CMK (cell line): ENCODE measurements around the gene CEACAM7.
"Not testable (repeated sequence)": the region's sequence is repeated elsewhere in the genome, so short reads cannot be mapped to it uniquely, and the experiment has no call there.

Experiments
- DNase-seq: peaks from one replicate; pipeline ENCODE4 v3.0.0-alpha.2; 2010; ENCODE audit warnings: low read depth

Gene CEACAM7

DNA sequence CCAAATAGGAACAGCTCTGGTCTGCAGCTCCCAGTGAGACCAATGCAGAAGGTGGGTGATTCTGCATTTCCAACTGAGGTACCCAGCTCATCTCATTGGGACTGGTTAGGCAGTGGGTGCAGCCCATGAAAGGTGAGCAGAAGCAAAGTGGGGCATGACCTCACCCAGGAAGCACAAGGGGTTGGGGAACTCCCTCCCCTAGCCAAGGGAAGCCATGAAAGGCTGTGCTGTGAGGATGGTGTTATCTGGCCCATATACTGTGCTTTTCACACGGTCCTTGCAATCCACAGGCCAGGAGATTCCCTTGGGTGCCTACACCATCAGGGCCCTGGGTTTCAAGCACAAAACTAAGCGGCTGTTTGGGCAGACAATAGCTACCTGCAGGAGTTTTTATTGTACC, 31.3 kb downstream of the CEACAM7 start:
- DNase-seq, result not testable (repeated sequence)

DNA sequence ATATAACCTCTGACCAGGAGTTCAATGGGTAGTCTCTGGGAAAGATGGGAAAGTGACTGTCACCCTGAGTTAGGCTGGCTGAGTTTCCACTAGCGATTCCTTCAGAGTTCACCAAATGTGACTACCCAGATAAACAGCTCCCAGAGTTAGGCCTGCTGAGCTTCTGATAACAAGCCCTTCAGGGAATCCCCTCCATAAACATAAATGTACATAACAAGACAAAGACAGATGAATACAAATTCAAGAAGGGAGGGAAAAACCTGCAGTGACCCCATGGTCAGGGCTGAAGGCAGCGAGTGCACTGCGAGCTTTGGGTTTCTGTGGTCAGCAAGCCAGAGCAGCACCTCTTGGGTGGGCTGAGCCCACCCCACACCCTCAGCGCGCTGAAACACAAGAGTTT, 35.8 kb downstream of the CEACAM7 start:
- DNase-seq, result no peak

DNA sequence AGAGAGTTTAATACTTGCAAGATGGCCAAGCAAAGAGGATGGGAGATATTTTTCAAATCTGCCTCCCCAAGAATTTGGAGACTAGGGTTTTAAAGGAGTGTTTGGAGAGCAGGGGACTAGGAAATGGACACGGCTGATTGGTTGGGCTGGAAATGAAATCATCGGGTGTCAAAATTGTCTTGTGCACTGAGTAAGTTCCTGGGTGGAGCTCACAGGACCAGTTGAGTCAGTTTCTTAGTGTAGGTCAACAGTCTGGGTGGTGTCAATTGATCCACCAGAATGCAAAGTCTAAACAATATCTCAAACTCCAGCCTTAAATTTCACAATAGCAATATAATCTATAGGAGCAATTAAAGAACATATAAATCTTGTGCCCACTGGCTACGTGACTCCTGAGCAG, 38.2 kb downstream of the CEACAM7 start:
- DNase-seq, result no peak

DNA sequence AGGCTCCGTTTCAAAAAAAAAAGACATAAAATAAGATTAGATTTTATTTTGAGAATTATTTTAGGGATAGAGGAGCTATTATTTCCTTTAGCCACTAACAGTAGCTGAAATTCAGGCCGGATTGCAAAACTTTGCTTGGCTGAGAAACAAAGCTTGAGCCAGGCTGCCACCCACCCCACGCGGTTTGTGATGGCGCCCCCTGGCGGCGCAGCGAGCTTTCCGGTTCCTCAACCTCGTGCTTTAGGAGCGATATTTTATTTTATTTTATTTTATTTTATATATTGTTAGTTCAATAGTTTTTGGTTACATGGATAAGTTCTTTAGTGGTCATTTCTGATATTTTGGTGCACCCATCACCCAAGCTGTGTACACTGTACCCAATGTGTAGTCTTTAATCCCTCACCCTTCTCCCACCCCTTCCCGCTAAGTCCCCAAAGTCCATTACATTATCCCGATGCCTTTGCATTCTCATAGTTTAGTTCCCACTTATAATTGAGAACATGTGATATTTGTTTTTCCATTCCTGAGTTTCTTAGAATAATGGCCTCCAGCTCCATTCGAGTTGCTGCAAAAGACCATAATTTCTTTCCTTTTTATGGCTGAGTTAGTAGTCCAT, 41.4 kb downstream of the CEACAM7 start:
- DNase-seq, result no peak

DNA sequence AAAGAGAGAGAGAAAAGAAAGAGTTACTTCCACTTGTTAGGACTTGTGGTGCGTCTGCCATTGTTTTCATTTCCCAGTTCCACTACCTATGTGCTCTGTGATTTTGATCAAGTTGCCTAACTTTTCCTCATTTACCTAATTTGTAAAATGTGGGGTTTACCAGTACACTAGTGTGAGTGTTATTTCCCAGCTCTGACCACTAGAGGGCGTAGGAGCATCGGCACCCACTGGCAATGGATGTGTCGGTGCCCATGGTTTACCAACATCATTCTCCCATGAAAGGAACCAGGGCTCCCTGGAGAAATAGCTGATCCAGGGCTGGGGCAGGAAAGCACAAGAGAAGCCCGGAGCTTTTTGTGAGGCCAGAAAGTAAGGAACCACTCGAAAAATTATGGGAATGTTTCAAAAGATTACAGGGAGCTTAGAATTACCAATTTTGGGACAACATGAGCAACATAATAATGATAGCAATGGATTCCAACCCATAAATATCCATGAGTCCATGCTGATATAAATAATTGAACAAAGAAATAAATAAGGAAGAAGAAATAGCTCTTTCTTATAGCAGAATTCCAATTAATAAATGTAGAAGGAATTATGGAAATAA, 46.1 kb downstream of the CEACAM7 start:
- DNase-seq, result peak; percentile 44

DNA sequence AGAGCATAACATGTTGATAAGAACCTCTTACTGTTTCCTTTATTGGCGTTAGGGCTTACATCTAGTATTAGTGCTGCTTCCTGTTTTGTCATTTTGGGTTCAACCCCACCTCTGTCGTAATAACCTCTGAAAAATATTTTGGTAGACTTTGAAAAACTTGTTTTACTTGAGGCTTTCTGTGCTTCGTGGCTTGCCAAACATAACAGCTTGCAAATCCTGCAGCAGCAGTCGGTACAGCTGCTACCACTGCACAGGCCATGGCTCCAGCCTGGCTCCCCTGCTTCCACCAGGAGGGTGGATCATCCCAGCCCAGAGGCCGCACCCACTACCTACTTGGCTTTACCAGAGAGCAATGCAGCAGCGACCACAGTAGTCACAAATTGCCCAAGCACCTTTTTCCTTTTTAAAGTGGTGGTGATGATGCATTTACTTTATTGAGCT, 49.4 kb downstream of the CEACAM7 start:
- DNase-seq, result no peak

DNA sequence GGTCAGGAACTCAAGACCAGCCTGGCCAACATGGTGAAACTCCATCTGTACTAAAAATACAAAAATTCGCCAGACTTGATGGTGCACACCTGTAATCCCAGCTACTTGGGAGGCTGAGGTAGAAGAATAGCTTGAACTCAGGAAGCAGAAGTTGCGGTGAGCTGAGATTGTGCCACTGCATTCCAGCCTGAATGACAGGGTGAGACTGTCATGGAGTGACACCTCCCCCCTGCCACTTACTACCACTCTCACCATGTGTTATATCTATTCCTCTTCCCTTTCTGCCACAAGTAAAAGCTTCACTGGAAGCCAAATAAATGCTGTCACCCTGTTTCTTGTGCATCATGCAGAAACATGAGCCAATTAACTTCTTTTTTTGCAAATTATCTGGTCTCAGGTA, 50.6 kb downstream of the CEACAM7 start:
- no peak for DNase-seq

DNA sequence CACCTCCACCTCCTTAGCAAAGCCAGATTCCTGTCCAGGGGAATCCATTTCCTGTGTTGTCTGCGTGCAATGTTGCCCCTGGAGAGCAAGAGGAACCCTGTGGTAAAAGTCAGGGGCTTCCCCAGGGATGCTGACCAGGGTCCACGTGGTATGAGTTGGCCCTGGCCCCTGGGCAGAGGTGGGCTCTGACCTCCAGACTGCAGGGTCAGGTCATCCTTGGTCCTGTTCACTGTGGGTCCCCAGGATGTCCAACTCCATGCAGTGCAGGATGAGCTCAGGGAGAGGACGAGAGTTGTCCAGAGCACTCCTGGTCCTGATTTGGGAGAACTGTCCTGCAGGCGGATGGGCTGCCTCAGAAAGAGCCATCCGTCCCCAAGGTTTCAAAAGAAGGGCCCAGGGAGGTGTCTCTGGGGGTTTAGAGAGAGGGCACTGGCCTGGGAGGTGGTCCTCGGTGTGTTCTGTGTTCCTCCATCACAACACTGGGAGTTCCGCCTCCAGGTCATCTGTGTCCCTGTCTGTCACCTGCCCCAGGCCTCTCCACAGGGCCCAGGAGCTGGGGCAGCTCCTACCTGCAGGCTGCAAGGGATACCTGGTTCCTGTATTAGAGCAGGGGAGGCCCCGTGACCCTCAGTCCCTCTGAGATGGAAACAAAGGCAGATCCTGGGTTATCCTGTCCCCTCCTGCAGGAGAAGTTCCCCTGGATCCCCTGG, 59.9 kb downstream of the CEACAM7 start:
- no peak for DNase-seq

DNA sequence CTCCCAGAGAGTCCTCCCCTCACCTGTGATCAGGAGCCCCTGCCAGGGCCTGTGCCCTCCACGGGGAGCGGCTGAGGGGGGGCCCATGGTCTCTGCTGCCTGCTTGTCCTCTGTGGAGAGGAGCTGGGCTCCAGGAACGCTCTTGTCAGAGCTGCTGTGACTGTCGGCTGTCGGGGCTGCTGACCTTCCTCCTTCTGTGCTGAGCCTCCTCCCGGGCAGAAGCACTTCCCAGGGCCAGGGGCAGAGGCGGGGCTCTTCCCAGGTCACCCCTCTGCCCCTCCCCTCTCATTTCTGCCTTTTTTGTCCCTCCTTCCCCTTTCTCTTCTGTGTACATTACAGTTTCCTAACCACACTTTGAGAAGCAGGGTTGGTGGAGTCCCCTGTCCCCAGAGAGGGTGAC, 61.2 kb downstream of the CEACAM7 start, which contains the start of gene CEACAM4:
CEACAM4 (minus strand) TSS at position 198 of the 400 bp plus-strand sequence; CDS start at position 87, 111 bp downstream.
- DNase-seq, result no peak

DNA sequence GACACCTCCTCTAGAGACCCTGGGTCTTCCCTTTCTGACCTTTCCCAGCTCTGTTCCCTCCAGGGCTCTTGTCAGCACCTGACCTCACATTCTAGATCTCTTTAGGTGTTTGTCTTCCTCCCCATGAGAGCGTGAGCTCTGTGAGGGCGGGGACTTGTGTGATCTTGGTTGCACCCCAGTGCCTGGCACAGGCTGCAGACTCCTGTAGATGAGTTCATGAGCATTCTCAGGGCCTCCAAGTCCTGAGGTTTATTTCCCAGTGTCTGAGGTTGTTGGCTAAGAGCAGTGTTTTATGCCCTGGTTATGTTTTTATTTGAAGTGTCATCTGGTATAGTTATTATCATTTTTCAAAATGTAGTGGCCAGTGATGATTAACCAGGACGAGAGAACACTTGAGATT, 61.8 kb downstream of the CEACAM7 start:
- no peak for DNase-seq

DNA sequence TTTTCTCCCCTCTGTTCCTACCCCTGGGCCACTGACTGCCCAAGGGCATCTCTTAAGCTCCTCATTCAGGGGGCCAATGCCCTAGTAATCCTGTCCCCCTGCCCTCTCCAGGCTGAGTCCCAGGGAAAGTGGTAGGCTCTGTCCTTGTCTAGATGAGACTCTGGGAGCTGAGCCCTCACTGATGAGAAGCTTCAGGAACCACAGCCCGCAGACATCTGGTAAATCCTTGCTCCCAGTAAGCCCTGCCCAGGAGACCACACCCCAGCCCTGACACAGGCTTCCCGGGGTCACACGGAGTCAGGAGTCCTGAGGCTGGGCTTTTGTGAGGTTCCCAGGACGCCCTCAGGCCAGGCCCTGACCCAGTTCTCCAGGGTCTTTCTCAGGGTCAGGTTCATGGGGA, 63.1 kb downstream of the CEACAM7 start:
- DNase-seq, result no peak

DNA sequence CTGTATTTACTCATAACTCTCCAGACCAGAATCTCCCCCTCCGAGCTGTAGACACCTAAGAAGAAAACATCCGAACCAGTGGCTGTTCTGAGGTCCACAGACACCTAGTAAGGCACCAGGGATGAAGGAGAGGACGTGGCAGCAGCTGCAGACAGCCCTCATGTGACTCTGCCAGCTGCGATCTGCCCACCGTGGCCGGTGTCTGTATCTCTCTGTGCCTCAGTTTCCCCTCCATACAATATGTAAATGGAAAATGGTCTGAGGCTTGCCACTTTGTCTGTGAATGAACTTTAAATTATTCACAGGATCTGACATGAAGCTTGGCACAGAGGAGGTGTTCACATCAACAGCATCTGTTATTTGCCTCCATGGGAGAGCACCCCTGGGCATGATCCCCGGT, 63.6 kb downstream of the CEACAM7 start:
- no peak for DNase-seq

DNA sequence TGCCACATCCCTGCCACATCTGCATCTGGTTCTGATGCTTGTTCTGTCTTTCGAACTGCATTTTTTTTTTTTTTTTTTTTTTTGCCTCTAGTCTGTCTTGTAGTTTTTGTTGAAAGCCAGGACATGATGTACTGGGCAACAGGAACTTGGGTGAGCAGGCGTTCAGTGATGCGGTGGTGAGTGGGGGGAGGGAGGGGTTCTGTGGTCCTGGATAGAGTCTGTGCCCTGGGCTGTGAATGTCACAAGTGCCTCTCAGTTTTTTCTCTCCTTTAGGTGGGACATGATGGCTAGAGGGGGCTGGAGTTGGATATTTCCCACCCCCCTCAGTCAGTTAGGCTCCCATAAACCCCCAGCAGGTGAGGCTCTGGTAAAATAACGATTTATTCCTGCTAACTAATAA, 64.7 kb downstream of the CEACAM7 start:
- no peak for DNase-seq
